Measurements from ENCODE around the gene AATK.

DNA sequence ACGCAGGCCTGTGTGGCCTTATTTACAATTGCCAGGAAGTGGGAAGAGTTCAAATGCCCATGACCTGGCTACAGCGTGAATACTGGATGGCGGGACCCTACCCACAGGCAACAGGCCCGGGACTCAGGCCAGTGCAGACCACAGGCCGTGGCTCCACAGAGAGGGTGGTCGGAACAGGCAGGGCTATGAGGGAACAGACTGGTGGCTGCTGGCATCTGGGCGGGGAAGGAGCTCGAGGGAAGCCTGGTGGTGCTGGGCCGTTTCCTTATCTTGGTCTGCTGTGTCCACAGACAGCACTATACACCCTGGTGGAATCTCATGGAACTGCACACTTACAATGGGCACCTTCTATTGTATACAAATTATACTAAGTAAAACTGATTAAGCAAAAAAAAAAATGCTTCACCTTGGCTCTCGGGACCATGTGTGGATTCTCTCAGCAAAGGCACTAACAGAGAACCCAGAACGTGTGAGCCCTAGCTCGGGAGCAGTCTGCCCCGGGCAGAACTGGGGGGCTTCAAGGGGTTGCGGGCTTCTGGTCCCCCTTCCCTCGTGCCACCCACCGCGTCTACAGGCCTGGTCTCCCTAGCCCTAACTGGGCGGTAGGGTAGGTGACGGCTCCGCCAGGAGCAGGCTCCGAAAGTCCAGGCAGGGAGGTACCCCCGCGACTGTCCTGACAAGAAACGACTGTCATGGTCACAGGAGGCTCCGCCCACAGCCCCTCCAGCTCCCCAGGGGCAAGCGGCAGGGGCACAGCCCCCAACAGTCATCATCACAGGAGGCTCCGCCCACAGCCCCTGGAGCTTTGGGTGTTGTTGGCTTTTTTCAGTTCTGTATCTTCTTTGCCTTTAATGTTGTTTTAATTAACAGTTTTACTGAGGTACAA, 34.9 kb upstream of the AATK start:
- TF ChIP-seq NFE2 (IDR thresholded peaks at IDR 0.05; ENCODE audit: low read depth) (no peak), NRF1 (conservative IDR thresholded peaks at IDR 0.05 in 1 of 2, IDR thresholded peaks at IDR 0.05 in 1 of 2) (no peak), POLR2A (conservative IDR thresholded peaks at IDR 0.05) (no peak), MAFG (tag; conservative IDR thresholded peaks at IDR 0.05) (no peak), ZNF79 (CRISPR knock-in tag; IDR thresholded peaks at IDR 0.05; ENCODE audit: low read depth) (no peak)
- TF ChIP-seq, protein P1, sequence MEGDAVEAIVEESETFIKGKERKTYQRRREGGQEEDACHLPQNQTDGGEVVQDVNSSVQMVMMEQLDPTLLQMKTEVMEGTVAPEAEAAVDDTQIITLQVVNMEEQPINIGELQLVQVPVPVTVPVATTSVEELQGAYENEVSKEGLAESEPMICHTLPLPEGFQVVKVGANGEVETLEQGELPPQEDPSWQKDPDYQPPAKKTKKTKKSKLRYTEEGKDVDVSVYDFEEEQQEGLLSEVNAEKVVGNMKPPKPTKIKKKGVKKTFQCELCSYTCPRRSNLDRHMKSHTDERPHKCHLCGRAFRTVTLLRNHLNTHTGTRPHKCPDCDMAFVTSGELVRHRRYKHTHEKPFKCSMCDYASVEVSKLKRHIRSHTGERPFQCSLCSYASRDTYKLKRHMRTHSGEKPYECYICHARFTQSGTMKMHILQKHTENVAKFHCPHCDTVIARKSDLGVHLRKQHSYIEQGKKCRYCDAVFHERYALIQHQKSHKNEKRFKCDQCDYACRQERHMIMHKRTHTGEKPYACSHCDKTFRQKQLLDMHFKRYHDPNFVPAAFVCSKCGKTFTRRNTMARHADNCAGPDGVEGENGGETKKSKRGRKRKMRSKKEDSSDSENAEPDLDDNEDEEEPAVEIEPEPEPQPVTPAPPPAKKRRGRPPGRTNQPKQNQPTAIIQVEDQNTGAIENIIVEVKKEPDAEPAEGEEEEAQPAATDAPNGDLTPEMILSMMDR (IDR thresholded peaks at IDR 0.05 in 2 of 3, conservative IDR thresholded peaks at IDR 0.05 in 1 of 3; ENCODE audit: insufficient read depth in 2 of 3, low read depth in 1 of 3, low read length in 3 of 3): peak; percentile 73 to 81 (median 78)
- TF ChIP-seq, protein P2, sequence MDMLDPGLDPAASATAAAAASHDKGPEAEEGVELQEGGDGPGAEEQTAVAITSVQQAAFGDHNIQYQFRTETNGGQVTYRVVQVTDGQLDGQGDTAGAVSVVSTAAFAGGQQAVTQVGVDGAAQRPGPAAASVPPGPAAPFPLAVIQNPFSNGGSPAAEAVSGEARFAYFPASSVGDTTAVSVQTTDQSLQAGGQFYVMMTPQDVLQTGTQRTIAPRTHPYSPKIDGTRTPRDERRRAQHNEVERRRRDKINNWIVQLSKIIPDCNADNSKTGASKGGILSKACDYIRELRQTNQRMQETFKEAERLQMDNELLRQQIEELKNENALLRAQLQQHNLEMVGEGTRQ (CRISPR knock-in tag; IDR thresholded peaks at IDR 0.05): no peak
